ENCODE data around the gene RALGAPB. TPM values are rescaled to one million over a fixed set of nuclear protein-coding genes. Genes with fewer than 3 reads are reported as not detected.

RALGAPB gene
- total RNA-seq, 1 experiment from 2014 or later = 24.0 TPM

DNA sequence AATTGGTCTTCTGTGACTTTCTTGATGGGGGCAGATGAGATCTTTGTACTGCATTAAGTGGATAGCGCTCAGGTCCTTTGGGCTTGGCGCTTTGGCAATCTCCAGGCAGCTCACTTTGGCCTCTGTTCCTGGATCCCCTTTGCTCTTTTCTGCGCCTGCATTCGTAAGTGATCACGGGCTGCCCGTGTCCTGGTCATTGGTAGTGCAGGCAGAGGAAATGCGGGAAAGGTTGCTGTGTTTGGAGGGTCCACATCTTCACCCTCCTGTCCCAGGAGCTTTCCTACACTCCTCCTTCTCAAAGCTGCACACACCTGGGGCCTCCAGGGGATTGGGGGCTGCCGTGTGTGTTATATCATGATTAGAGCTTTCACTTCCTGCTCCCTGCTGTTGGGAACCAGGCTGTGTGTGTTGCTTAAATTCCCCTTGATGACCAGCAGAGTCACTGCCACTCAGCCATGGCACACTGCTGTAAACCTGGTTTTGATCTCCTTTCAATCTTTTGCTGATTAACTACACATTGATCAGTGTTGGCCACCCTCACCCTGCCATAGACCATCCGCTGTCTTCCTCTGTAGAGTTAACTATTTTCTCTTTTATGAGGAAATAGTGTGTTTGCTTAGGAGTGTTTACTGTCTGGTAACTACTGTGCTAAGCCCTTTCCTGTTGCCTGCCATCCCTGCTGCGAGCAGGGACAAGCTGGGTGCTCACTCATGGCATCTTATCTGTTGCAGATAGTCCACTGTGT lies 24.5 kb upstream of the RALGAPB start:
- Histone ChIP-seq H3K4me2 (ENCODE audit: low read length) (peak overlapping the region; percentile 94), H3K36me3 (ENCODE audit: control insufficient read depth in 1 of 2, insufficient read depth in 2 of 2, low read length in 2 of 2) (peaks cover 0 to 7% of the 10 kb centered on the region in 2 experiments; a peak in 1 of 4 replicates), H3K4me3 (replicated peaks in 1 of 2; ENCODE audit: low read depth in 1 of 2, low read length in 2 of 2) (peak overlapping the region in 1 of 2 experiments; percentile 97; a peak in 2 of 4 replicates), H3K9ac (ENCODE audit: low read length) (no peak overlapping the region), H2AFZ (ENCODE audit: low read depth, low read length, poor library complexity, severe bottlenecking) (no peak overlapping the region), H3K4me1 (ENCODE audit: control insufficient read depth in 1 of 2, insufficient read depth in 2 of 2, low read length in 2 of 2) (peaks cover 5 to 46% of the 10 kb centered on the region in 2 experiments; a peak in 3 of 4 replicates), H3K9me2 (ENCODE audit: insufficient read depth) (no peaks in the 10 kb centered on the region), H4K20me1 (ENCODE audit: insufficient read depth) (no peaks in the 10 kb centered on the region), H3K27ac (ENCODE audit: low read depth, low read length) (no peak overlapping the region), H3K79me2 (ENCODE audit: insufficient read depth, low read length) (peaks cover 7% of the 10 kb centered on the region), H3K27me3 (ENCODE audit: insufficient read depth, low read length) (no peaks in the 10 kb centered on the region), H3K9me3 (ENCODE audit: control insufficient read depth in 1 of 2, insufficient read depth in 1 of 2, low read depth in 1 of 2, low read length in 2 of 2) (no peaks in the 10 kb centered on the region)
- POLR2A ChIA-PET = interaction anchor here (3.7 kb wide), 1 partner anchor 13 kb away, joined by 27 read pairs; the partner anchor contains the start of gene SNHG17
- intact Hi-C loops (cut with micrococcal nuclease) = no loop called here
- TF ChIP-seq SRF (IDR thresholded peaks at IDR 0.05; ENCODE audit: low read depth) (no peak), EZH2 (IDR thresholded peaks at IDR 0.05) (no peak), EGR1 (IDR thresholded peaks at IDR 0.05; ENCODE audit: low read depth) (no peak), ELF1 (IDR thresholded peaks at IDR 0.05; ENCODE audit: borderline replicate concordance, low read depth) (no peak), ZNF274 (IDR thresholded peaks at IDR 0.05; ENCODE audit: low read depth, low read length) (no peak), JUND (IDR thresholded peaks at IDR 0.05) (no peak), CEBPB (IDR thresholded peaks at IDR 0.05; ENCODE audit: low read depth) (no peak), EZH2phosphoT487 (IDR thresholded peaks at IDR 0.05; ENCODE audit: borderline replicate concordance) (no peak), POLR2A (IDR thresholded peaks at IDR 0.05; ENCODE audit: borderline replicate concordance, extremely low read depth, insufficient read depth, insufficient read length) (no peak), ZFX (IDR thresholded peaks at IDR 0.05) (no peak)
- TF ChIP-seq, protein P1, sequence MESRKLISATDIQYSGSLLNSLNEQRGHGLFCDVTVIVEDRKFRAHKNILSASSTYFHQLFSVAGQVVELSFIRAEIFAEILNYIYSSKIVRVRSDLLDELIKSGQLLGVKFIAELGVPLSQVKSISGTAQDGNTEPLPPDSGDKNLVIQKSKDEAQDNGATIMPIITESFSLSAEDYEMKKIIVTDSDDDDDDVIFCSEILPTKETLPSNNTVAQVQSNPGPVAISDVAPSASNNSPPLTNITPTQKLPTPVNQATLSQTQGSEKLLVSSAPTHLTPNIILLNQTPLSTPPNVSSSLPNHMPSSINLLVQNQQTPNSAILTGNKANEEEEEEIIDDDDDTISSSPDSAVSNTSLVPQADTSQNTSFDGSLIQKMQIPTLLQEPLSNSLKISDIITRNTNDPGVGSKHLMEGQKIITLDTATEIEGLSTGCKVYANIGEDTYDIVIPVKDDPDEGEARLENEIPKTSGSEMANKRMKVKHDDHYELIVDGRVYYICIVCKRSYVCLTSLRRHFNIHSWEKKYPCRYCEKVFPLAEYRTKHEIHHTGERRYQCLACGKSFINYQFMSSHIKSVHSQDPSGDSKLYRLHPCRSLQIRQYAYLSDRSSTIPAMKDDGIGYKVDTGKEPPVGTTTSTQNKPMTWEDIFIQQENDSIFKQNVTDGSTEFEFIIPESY (IDR thresholded peaks at IDR 0.05; ENCODE audit: extremely low read depth, insufficient replicate concordance, low read length) = no peak
- TF ChIP-seq, protein P2, sequence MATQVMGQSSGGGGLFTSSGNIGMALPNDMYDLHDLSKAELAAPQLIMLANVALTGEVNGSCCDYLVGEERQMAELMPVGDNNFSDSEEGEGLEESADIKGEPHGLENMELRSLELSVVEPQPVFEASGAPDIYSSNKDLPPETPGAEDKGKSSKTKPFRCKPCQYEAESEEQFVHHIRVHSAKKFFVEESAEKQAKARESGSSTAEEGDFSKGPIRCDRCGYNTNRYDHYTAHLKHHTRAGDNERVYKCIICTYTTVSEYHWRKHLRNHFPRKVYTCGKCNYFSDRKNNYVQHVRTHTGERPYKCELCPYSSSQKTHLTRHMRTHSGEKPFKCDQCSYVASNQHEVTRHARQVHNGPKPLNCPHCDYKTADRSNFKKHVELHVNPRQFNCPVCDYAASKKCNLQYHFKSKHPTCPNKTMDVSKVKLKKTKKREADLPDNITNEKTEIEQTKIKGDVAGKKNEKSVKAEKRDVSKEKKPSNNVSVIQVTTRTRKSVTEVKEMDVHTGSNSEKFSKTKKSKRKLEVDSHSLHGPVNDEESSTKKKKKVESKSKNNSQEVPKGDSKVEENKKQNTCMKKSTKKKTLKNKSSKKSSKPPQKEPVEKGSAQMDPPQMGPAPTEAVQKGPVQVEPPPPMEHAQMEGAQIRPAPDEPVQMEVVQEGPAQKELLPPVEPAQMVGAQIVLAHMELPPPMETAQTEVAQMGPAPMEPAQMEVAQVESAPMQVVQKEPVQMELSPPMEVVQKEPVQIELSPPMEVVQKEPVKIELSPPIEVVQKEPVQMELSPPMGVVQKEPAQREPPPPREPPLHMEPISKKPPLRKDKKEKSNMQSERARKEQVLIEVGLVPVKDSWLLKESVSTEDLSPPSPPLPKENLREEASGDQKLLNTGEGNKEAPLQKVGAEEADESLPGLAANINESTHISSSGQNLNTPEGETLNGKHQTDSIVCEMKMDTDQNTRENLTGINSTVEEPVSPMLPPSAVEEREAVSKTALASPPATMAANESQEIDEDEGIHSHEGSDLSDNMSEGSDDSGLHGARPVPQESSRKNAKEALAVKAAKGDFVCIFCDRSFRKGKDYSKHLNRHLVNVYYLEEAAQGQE (IDR thresholded peaks at IDR 0.05; ENCODE audit: low read depth) = no peak
- ATAC-seq (no peak), DNase-seq (ENCODE audit: low read depth, low spot score) (no peak)
- BruUV-seq (replicated peaks) = no TSS peak
- CTCF ChIA-PET = interaction anchor here (1.6 kb wide), 1 partner anchor 10 kb away, joined by 3 read pairs; no protein-coding TSS in a partner anchor
- RAD21 ChIA-PET (ENCODE audit: low non-redundant PET in 1 of 2, low total read pairs in 2 of 2, uncharacterized antibody in 2 of 2, unreplicated experiment in 2 of 2) = no interaction called here

Measured in HCT116 (cell line).